IPS-18c (cell line): ENCODE results near the gene MREG.
"Not testable (repeated sequence)": the region's sequence is repeated elsewhere in the genome, so short reads cannot be mapped to it uniquely, and the experiment has no call there.

Experiments used
- H3K4me3 ChIP-seq: 2 replicates; pipeline ENCODE4 v1.7.0; 2013; ENCODE audit warnings: low read depth, mild to moderate bottlenecking, low read length, moderate library complexity; ENCODE audit not compliant: insufficient read depth
- H3K9me3 ChIP-seq: one replicate; pipeline ENCODE4 v1.6.1; 2013; ENCODE audit warnings: mild to moderate bottlenecking, low read length, moderate library complexity; ENCODE audit not compliant: control insufficient read depth, insufficient read depth

The MREG gene

GRCh38 chr2:216029416-216030129 lies 16.2 kb upstream of the MREG start:
- Histone ChIP-seq H3K9me3 (no peaks in the 10 kb centered on the region), H3K4me3 (no peak overlapping the region)

- H3K9me3 ChIP-seq = no peaks in the 10 kb centered on the region
- H3K4me3 ChIP-seq = no peak overlapping the region
These were observed 11.5 kb upstream of the MREG start for GRCh38 chr2:216024779-216025336.

GRCh38 chr2:216023055-216023648 lies 9.8 kb upstream of the MREG start:
- H3K4me3 ChIP-seq = no peak overlapping the region
- H3K9me3 ChIP-seq = no peaks in the 10 kb centered on the region

GRCh38 chr2:216021768-216022565 lies 8.6 kb upstream of the MREG start:
- Histone ChIP-seq H3K9me3 (no peaks in the 10 kb centered on the region), H3K4me3 (no peak overlapping the region)

GRCh38 chr2:216018709-216019108 lies 5.4 kb upstream of the MREG start:
- no peaks in the 10 kb centered on the region for H3K9me3 ChIP-seq

GRCh38 chr2:216017365-216017764 lies 4.0 kb upstream of the MREG start:
- no peaks in the 10 kb centered on the region for H3K9me3 ChIP-seq
- H3K4me3 ChIP-seq = no peak overlapping the region

More at GRCh38 chr2:216018709-216019108, 5.4 kb upstream of the MREG start:
- no peak overlapping the region for H3K4me3 ChIP-seq

GRCh38 chr2:216016581-216016980 lies 3.2 kb upstream of the MREG start:
- Histone ChIP-seq H3K9me3 (no peaks in the 10 kb centered on the region), H3K4me3 (no peak overlapping the region)

GRCh38 chr2:216015722-216016464 lies 2.5 kb upstream of the MREG start:
- Histone ChIP-seq H3K9me3 (no peaks in the 10 kb centered on the region), H3K4me3 (no peak overlapping the region)

GRCh38 chr2:216014986-216015385 lies 1.6 kb upstream of the MREG start:
- no peak overlapping the region for H3K4me3 ChIP-seq
- H3K9me3 ChIP-seq = no peaks in the 10 kb centered on the region

- Histone ChIP-seq H3K9me3 (no peaks in the 10 kb centered on the region), H3K4me3 (no peak overlapping the region)
These were observed 655 bp upstream of the MREG start for GRCh38 chr2:216014006-216014405.

- Histone ChIP-seq H3K9me3 (no peaks in the 10 kb centered on the region), H3K4me3 (peak overlapping the region; percentile 93)
These were observed 596 bp downstream of the MREG start for GRCh38 chr2:216012830-216013079.

GRCh38 chr2:216012133-216012829 lies 1.1 kb downstream of the MREG start:
- H3K4me3 ChIP-seq = peak overlapping the region; percentile 93
- no peaks in the 10 kb centered on the region for H3K9me3 ChIP-seq

- not testable (repeated sequence) for H3K4me3 ChIP-seq, H3K9me3 ChIP-seq
These were observed 4.1 kb downstream of the MREG start for GRCh38 chr2:216009215-216009614.

GRCh38 chr2:216008387-216008786 lies 5.0 kb downstream of the MREG start:
- Histone ChIP-seq H3K9me3 (no peaks in the 10 kb centered on the region), H3K4me3 (no peak overlapping the region)

- no peak overlapping the region for H3K4me3 ChIP-seq
- H3K9me3 ChIP-seq = no peaks in the 10 kb centered on the region
These were observed 7.1 kb downstream of the MREG start for GRCh38 chr2:216006164-216006663.

- Histone ChIP-seq H3K9me3 (no peaks in the 10 kb centered on the region), H3K4me3 (no peak overlapping the region)
These were observed 8.6 kb downstream of the MREG start for GRCh38 chr2:216004697-216005283.
